Stimulated activated CD4-positive, alpha-beta T cell treated with anti-CD3 and anti-CD28 coated beads, Interleukin-2, amount 100 ng/mL, for 48 hours (primary cell): ENCODE data around the gene EPC2.

Source experiments
- DNase-seq, 2 donors: peaks; one replicate each; pipeline ENCODE4 v3.0.0-alpha.2; 2020

Gene EPC2

DNA sequence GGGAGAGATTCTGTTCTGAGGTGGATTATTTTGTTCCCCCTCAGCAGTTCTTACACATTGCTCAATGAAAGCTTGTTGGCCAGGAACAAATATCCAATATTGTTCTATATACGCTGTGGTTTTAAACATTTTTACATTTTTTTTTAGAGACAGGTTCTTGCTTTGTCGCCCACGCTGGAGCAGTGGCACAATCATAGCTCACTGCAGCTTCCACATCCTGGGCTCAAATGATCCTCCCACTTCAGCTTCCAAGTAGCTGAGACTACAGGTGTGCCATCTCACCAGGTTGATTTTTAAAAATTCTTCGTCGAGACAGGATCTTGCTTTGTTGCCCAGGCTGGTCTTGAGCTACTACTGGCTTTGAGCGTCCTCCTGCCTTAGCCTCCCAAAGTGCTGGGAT, 171.6 kb downstream of the EPC2 start:
- DNase-seq: no peak

DNA sequence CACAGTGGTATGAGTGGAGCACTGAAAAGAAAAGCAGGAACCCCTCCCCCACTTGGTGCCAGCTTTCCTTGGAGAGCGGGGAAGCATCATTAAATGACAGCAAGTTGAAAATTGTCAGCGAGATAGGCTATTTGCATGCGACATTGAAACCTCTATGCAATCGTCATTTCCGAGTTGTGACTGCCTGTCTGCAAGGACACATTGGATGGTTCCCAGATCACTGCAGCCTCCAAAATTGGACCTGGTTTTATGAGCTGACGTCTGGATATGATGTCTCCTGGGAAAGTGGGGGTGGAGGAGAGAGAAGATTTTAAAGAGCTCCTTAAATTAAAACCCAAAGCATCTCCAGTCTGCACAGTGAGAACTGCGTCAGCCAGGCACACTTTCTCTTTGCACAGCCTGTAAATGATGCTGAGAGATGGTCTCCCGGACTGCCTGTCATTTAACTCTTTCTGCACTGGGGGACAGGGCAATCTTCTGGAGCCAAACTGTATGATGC, 172.7 kb downstream of the EPC2 start:
- DNase-seq: no peak

DNA sequence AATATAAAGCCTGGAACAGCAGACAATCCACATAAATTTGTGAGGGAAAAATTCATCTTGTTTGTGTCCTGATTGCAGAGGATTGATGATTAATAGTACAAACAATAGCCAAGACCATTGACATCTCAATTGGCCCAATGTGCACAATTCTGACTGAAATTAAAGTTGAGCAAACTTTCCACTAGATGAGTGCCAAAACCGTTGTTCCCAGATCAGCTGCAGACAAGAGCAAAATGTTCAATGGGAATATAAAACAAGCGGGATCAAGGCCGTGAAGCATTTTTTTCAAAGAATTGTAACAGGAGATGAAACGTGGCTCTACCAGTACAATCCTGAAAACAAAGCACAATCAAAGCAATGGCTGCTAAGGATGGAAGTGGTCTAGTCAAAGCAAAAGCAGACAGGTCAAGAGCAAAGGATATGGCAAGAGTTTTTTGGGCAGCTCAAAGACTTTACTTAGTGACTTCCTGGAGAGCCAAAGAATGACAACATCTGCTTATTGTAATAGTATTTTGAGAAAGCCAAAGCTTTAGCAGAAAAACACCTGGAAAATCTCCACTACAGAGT, 174.6 kb downstream of the EPC2 start:
- DNase-seq: no peak

DNA sequence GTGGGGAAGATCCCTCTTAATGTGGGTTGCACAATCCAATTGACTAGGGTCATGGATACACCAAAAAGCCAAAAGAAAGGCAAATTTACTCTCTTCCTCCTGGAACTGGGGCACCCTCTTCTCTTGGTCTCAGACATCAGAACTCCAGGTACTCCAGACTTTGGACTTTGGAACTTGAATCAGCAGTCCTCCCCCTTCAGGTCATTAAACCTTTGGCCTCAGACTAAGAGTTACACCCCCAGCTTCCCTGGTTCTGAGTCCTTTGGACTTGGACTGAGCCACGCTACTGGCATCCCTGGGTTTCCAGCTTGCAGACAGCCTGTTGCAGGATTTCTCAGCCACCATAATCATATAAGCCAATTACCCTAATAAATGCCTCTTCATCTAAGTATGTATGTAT, 179.6 kb downstream of the EPC2 start:
- no peak for DNase-seq

DNA sequence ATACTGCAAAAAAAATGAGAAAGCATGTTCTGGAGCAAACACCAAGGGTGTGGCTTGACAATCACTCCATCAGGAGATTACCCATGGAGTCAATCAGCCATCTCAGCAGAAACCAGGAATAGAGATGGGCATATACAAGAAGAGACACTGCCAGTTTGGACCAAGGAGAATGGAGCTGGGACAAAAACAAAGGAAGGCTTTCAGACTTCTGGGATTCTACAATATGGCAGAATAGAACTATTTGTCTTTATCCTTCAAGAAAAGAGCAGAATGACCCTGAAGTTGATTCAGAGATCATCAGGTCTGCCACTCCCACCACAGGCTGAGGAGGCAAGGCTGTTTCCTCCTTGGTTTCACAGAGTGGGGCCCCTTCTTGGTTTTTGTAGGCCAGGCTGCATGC, 182.2 kb downstream of the EPC2 start:
- no peak for DNase-seq

- no peak for DNase-seq
Measured at GRCh38 chr2:148828941-148829340, 184.4 kb downstream of the EPC2 start.

GRCh38 chr2:148829618-148830017, 185.1 kb downstream of the EPC2 start:
- no peak for DNase-seq

GRCh38 chr2:148832637-148833036, 188.1 kb downstream of the EPC2 start:
- DNase-seq: no peak
